Measurements from ENCODE around the gene UCN2.

DNA sequence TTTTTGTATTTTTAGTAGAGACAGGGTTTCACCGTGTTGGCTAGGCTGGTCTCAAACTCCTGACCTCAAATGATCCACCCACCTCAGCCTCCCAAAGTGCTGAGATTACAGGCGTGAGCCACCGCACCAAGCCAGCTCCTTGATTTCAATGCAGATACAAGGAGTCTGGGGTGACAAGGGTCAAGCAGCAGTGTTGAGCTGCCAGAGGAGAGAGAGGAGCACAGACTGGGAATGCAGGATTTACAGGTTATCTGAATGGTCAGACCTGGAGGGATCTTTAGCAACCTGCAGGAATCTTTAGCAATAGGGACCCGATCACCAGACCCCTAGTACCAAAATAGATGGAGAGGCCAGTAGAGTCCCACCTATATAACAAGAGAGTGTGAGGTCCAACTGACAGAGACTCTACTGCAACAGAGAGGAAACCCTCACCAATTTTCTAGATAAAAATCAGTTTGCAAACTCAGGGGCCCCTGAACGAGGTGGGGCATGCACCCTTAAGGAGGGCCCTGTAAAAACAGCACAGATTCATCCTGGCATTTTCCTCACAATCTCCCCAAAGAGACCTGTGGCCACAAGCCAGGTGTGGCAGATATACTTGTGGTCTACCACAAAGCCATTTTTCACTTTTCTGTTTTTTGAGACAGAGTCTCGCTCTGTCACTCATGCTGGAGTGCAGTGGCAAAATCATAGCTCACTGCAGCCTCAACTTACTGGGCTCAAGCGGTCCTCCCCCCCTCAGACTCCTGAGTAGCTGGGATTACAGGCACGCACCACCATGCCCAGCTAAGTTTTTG is 49.0 kb downstream of the UCN2 start:
- TF ChIP-seq SMC3 (conservative IDR thresholded peaks at IDR 0.05; ENCODE audit: insufficient read depth, low read depth, low read length): no peak
- TF ChIP-seq CREB1 (IDR thresholded peaks at IDR 0.05): no peak
- TF ChIP-seq CREB1 (CRISPR knock-in tag; IDR thresholded peaks at IDR 0.05): no peak
- no peak for TF ChIP-seq ZNF124 (CRISPR knock-in tag; IDR thresholded peaks at IDR 0.05)
- TF ChIP-seq, protein P1, sequence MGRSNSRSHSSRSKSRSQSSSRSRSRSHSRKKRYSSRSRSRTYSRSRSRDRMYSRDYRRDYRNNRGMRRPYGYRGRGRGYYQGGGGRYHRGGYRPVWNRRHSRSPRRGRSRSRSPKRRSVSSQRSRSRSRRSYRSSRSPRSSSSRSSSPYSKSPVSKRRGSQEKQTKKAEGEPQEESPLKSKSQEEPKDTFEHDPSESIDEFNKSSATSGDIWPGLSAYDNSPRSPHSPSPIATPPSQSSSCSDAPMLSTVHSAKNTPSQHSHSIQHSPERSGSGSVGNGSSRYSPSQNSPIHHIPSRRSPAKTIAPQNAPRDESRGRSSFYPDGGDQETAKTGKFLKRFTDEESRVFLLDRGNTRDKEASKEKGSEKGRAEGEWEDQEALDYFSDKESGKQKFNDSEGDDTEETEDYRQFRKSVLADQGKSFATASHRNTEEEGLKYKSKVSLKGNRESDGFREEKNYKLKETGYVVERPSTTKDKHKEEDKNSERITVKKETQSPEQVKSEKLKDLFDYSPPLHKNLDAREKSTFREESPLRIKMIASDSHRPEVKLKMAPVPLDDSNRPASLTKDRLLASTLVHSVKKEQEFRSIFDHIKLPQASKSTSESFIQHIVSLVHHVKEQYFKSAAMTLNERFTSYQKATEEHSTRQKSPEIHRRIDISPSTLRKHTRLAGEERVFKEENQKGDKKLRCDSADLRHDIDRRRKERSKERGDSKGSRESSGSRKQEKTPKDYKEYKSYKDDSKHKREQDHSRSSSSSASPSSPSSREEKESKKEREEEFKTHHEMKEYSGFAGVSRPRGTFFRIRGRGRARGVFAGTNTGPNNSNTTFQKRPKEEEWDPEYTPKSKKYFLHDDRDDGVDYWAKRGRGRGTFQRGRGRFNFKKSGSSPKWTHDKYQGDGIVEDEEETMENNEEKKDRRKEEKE (IDR thresholded peaks at IDR 0.05; ENCODE audit: borderline replicate concordance in 1 of 2, control insufficient read depth in 1 of 2, low read depth in 2 of 2, low read length in 1 of 2): no peak
- no peak for TF ChIP-seq JUN (IDR thresholded peaks at IDR 0.05; ENCODE audit: borderline replicate concordance, low read depth, low read length)
- no peak for TF ChIP-seq JUN (CRISPR knock-in tag; IDR thresholded peaks at IDR 0.05; ENCODE audit: borderline replicate concordance)

Measured in K562 (cell line).